HepG2 (cell line): ENCODE measurements around the gene MRGPRE. TPM values are rescaled to one million over a fixed set of nuclear protein-coding genes. Genes with fewer than 3 reads are reported as not detected.

Experiments used
- ATAC-seq: fragments of 200-7000 bp; cut with Tn5 transposase; 3 replicates; pipeline ENCODE4 v1.9.1; 2020; ENCODE audit warnings: mild to moderate bottlenecking, moderate library complexity
- BruUV-seq: library from RNA; stranded (reverse); fragments of 400-500 nt; replicated peaks from 2 replicates; lab custom pipeline; 2021; lab: Mats Ljungman, UMichigan
- CTCF ChIA-PET: fragments of 300-600 bp; formaldehyde crosslinking; extraction: SDS; loops from one replicate; lab custom pipeline; 2021; ENCODE audit warnings: low total read pairs, inconsistent platforms, low intra/inter-chr PET ratio; lab: Yijun Ruan, JAX
- POLR2A ChIA-PET: fragments of 350-600 bp; sonication (Branson Sonifier 250); formaldehyde crosslinking; loops from one replicate; lab custom pipeline; 2020; ENCODE audit warnings: antibody characterized with exemption, inconsistent platforms; lab: Yijun Ruan, JAX
- DNase-seq: peaks from one replicate; pipeline ENCODE4 v3.0.0-alpha.2; 2015; ENCODE audit warnings: low spot score
- FAIRE-seq: peaks from 3 replicates; lab custom pipeline; 2011; peaks lifted over from hg19 to GRCh38; lab: Jason Lieb, UNC
- H2AFZ ChIP-seq: one replicate; pipeline ENCODE4 v1.6.1; 2011; ENCODE audit warnings: low read length, inconsistent platforms
- H3K27ac ChIP-seq: fragments of 300-600 bp; 3 replicates; pipeline ENCODE4 v1.8.0; 2011; ENCODE audit warnings: mixed run types, mild to moderate bottlenecking, mixed read lengths, low read length, inconsistent platforms; ENCODE audit not compliant: insufficient read depth; ENCODE audit errors: extremely low read length
- H3K27me3 ChIP-seq, 2 experiments: fragments of 200-600 bp in 1 of 2; 2 replicates in 1 of 2; 3 replicates in 1 of 2; pipeline versions ENCODE4 v1.6.0 to v1.8.0; 2011; ENCODE audit warnings: low read length in 2 of 2, mild to moderate bottlenecking in 2 of 2, moderate library complexity in 2 of 2, inconsistent platforms in 1 of 2; ENCODE audit not compliant: insufficient read depth in 2 of 2, control insufficient read depth in 1 of 2
- H3K36me3 ChIP-seq, 2 experiments: fragments of 200-600 bp in 1 of 2; replicated peaks in 1 of 2; 2 replicates in 1 of 2; 3 replicates in 1 of 2; pipeline versions ENCODE4 v1.5.1 to v1.8.0; 2011; ENCODE audit warnings: low read length in 2 of 2, inconsistent platforms in 1 of 2; ENCODE audit not compliant: insufficient read depth in 2 of 2, control insufficient read depth in 1 of 2
- H3K4me1 ChIP-seq: 2 replicates; pipeline ENCODE4 v1.5.1; 2012; ENCODE audit warnings: low read length, inconsistent platforms; ENCODE audit not compliant: insufficient read depth
- H3K4me2 ChIP-seq: 2 replicates; pipeline ENCODE4 v1.6.0; 2011; ENCODE audit warnings: low read depth, low read length, inconsistent platforms
- H3K4me3 ChIP-seq, 3 experiments: fragments of 200-600 bp in 1 of 3; sonication (generic), shearing (Covaris generic) in 1 of 3; replicated peaks in 1 of 3; 2 replicates each; pipeline ENCODE4 v1.5.1; 2011 to 2016; ENCODE audit warnings: low read length in 3 of 3, inconsistent platforms in 2 of 3, low read depth in 2 of 3, mild to moderate bottlenecking in 2 of 3, control low read depth in 1 of 3, mixed read lengths in 1 of 3; ENCODE audit not compliant: insufficient read depth in 1 of 3
- H3K79me2 ChIP-seq: one replicate; pipeline ENCODE4 v1.6.1; 2011; ENCODE audit warnings: low read length, inconsistent platforms; ENCODE audit not compliant: insufficient read depth
- H3K9ac ChIP-seq: 2 replicates; pipeline ENCODE4 v1.6.0; 2011; ENCODE audit warnings: mild to moderate bottlenecking, low read depth, low read length, inconsistent platforms; ENCODE audit not compliant: insufficient read depth
- H3K9me3 ChIP-seq: 2 replicates; pipeline ENCODE4 v1.5.1; 2012; ENCODE audit warnings: mild to moderate bottlenecking, low read length
- H4K20me1 ChIP-seq: 2 replicates; pipeline ENCODE4 v1.6.0; 2011; ENCODE audit warnings: inconsistent platforms, mild to moderate bottlenecking, low read length, moderate library complexity; ENCODE audit not compliant: insufficient read depth
- BHLHE40 ChIP-seq: IDR thresholded peaks from 2 replicates; pipeline ENCODE4 v1.6.1; 2011; ENCODE audit warnings: low read length, improper control_type of control experiment
- NFKB2 ChIP-seq: sonication (generic); formaldehyde crosslinking; IDR thresholded peaks from 2 replicates; pipeline ENCODE4 v1.4.0; 2020; ENCODE audit warnings: missing genetic modification reagents, borderline replicate concordance
- STAG1 ChIP-seq: sonication (generic); formaldehyde crosslinking; IDR thresholded peaks from 2 replicates; pipeline ENCODE4 v1.4.0; 2020; ENCODE audit warnings: missing genetic modification reagents
- ZNF274 ChIP-seq: sonication (generic); formaldehyde crosslinking; IDR thresholded peaks from 2 replicates; pipeline ENCODE4 v1.5.1; 2020; ENCODE audit warnings: mild to moderate bottlenecking, missing genetic modification reagents
- WGBS: methylation state at CpG from one replicate; pipeline ENCODE4 v1.1.6; 2017; ENCODE audit warnings: low lambda C conversion rate; 5-methylcytosine and 5-hydroxymethylcytosine counted together
- in situ Hi-C: cut with HindIII; loops from 2 replicates; pipeline ENCODE4 v1.10.0; 2017; ENCODE audit warnings: low pct_unique_long_range_greater_than_20kb; ENCODE audit not compliant: extremely low pct_ligation_motif_present
- intact Hi-C: fragments of 100-400 bp; cut with micrococcal nuclease; formaldehyde crosslinking; loops from one replicate; pipeline ENCODE4 v1.10.0; 2022; ENCODE audit not compliant: unreplicated experiment
- polyA plus RNA-seq, 8 experiments: library from polyadenylated mRNA; depleted of rRNA in 3 of 8; stranded (reverse) in 7 of 8; unstranded in 1 of 8; fragments of >200 nt; fragmentation: Illumina TruSeq in 4 of 8; extraction: Trizol in 4 of 8; gene quantifications; 2 replicates each; pipeline versions ENCODE4 v1.2.1 to v1.2.3, GENCODE V29; 2011 to 2016; ENCODE audit warnings: low read depth in 4 of 8, missing spikeins in 1 of 8, mixed read lengths in 1 of 8; ENCODE audit not compliant: insufficient read depth in 1 of 8
- total RNA-seq, 5 experiments: library from RNA; depleted of rRNA; stranded (reverse); fragments of >200 nt; fragmentation: Illumina TruSeq; extraction: Trizol; gene quantifications; 2 replicates each; pipeline ENCODE4 v1.2.3, GENCODE V29; 2016; ENCODE audit warnings: low read depth in 1 of 5
- TF ChIP-seq, protein P1 (sequence below): sonication (generic); formaldehyde crosslinking; conservative IDR thresholded peaks from 2 replicates; pipeline ENCODE4 v1.8.1; 2023; ENCODE audit warnings: missing genetic modification reagents
- TF ChIP-seq, protein P2 (sequence below): sonication (generic); formaldehyde crosslinking; IDR thresholded peaks from 2 replicates; pipeline ENCODE4 v1.5.0; 2020; ENCODE audit warnings: mild to moderate bottlenecking, missing genetic modification reagents, moderate library complexity
- TF ChIP-seq, protein P3 (sequence below): sonication (generic); formaldehyde crosslinking; conservative IDR thresholded peaks from 2 replicates; pipeline ENCODE4 v1.8.0; 2022; ENCODE audit warnings: mild to moderate bottlenecking, moderate library complexity, missing genetic modification reagents
- TF ChIP-seq, protein P4 (sequence below): sonication (generic); formaldehyde crosslinking; IDR thresholded peaks from 2 replicates; pipeline ENCODE4 v1.9.0; 2022; ENCODE audit warnings: missing genetic modification reagents, mild to moderate bottlenecking, borderline replicate concordance

MRGPRE gene
- total and polyA plus RNA-seq, 2 of the 13 experiments (the other 11 are each of a cell fraction or from before 2014, with no cell fraction given): not detected

DNA sequence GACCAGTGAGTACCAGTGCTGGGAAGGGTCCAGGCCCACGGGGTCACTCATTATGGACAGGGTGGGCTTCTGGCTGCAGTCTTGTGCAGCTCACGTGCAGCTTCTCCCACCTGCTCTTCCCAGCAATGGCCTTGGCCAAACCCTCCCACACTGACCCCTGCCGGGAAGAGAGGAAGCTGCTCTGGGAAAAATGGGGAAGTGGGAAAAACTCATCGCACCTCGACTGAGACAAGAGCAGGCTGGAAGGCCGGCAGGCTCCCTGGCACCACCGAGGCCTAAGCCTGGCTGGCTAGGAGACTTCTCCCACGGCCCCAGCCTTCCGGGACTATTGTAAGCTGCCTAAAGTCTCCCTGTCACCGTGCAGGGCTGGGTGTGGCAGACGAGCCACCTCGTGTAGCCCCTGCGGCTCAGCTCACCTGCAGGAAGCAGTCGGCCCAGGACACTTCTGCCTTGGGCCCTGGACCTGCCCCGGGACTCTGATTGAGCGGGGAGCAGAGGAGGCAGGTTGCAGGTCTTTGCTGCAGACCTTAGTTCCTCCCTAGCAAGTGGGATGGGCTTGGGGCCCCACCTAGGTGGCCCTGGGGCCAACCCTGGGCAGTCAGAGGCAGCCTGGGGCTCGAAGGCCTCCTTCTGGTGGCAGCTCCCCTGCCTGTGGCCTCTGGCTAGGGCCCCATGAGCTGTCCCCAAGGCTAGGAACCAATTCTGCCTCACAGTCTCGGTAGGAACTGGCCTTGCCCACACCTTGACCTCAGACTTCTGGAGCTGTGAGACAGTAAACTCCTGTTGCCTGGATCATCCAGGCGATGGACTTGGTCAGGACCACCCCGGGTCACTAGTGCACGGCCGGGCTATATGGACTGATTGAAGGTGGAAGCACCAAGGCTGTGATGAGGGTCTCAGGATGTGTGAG lies 36.7 kb downstream of the MRGPRE start:
- intact Hi-C loops (no loop called here), in situ Hi-C loops (no loop called here)
- 22% methylated on average over 15 of the region's 22 CpGs for WGBS
- peaks cover 23 to 75% of the 10 kb centered on the region in 2 experiments for H3K27me3 ChIP-seq
- H4K20me1 ChIP-seq: 0 out of 2 replicates have a peak, but pooled peaks cover 3% of the 10 kb centered on the region
- H3K9ac ChIP-seq: no peak overlapping the region
- no peaks in the 10 kb centered on the region for H3K36me3 ChIP-seq
- no peak overlapping the region for H3K4me3 ChIP-seq
- DNase-seq (peak; percentile 20), FAIRE-seq (no peak), ATAC-seq (peak; percentile 62)
- no peak overlapping the region for H2AFZ ChIP-seq
- no peaks in the 10 kb centered on the region for H3K79me2 ChIP-seq
- ChIA-PET CTCF (no interaction called here), POLR2A (no interaction called here)
- no peak overlapping the region for H3K4me2 ChIP-seq
- TF ChIP-seq, protein P1, sequence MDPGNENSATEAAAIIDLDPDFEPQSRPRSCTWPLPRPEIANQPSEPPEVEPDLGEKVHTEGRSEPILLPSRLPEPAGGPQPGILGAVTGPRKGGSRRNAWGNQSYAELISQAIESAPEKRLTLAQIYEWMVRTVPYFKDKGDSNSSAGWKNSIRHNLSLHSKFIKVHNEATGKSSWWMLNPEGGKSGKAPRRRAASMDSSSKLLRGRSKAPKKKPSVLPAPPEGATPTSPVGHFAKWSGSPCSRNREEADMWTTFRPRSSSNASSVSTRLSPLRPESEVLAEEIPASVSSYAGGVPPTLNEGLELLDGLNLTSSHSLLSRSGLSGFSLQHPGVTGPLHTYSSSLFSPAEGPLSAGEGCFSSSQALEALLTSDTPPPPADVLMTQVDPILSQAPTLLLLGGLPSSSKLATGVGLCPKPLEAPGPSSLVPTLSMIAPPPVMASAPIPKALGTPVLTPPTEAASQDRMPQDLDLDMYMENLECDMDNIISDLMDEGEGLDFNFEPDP (CRISPR knock-in tag): 0 out of 2 replicates have a peak, but pooled peaks have one; percentile 32
- TF ChIP-seq NFKB2 (CRISPR knock-in tag): no peak
- TF ChIP-seq, protein P2, sequence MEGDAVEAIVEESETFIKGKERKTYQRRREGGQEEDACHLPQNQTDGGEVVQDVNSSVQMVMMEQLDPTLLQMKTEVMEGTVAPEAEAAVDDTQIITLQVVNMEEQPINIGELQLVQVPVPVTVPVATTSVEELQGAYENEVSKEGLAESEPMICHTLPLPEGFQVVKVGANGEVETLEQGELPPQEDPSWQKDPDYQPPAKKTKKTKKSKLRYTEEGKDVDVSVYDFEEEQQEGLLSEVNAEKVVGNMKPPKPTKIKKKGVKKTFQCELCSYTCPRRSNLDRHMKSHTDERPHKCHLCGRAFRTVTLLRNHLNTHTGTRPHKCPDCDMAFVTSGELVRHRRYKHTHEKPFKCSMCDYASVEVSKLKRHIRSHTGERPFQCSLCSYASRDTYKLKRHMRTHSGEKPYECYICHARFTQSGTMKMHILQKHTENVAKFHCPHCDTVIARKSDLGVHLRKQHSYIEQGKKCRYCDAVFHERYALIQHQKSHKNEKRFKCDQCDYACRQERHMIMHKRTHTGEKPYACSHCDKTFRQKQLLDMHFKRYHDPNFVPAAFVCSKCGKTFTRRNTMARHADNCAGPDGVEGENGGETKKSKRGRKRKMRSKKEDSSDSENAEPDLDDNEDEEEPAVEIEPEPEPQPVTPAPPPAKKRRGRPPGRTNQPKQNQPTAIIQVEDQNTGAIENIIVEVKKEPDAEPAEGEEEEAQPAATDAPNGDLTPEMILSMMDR (CRISPR knock-in tag): peak; percentile 56
- TF ChIP-seq, protein P3, sequence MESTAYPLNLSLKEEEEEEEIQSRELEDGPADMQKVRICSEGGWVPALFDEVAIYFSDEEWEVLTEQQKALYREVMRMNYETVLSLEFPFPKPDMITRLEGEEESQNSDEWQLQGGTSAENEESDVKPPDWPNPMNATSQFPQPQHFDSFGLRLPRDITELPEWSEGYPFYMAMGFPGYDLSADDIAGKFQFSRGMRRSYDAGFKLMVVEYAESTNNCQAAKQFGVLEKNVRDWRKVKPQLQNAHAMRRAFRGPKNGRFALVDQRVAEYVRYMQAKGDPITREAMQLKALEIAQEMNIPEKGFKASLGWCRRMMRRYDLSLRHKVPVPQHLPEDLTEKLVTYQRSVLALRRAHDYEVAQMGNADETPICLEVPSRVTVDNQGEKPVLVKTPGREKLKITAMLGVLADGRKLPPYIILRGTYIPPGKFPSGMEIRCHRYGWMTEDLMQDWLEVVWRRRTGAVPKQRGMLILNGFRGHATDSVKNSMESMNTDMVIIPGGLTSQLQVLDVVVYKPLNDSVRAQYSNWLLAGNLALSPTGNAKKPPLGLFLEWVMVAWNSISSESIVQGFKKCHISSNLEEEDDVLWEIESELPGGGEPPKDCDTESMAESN (CRISPR knock-in tag): no peak
- TF ChIP-seq BHLHE40: peak; percentile 76
- TF ChIP-seq ZNF274: 0 out of 2 replicates have a peak, but pooled peaks have one; percentile 47
- peak; percentile 20; the same call in 1 of the 2 replicates for TF ChIP-seq STAG1
- TF ChIP-seq, protein P4, sequence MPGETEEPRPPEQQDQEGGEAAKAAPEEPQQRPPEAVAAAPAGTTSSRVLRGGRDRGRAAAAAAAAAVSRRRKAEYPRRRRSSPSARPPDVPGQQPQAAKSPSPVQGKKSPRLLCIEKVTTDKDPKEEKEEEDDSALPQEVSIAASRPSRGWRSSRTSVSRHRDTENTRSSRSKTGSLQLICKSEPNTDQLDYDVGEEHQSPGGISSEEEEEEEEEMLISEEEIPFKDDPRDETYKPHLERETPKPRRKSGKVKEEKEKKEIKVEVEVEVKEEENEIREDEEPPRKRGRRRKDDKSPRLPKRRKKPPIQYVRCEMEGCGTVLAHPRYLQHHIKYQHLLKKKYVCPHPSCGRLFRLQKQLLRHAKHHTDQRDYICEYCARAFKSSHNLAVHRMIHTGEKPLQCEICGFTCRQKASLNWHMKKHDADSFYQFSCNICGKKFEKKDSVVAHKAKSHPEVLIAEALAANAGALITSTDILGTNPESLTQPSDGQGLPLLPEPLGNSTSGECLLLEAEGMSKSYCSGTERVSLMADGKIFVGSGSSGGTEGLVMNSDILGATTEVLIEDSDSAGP (CRISPR knock-in tag): peak; percentile 26; the same call in 1 of the 2 replicates
- H3K27ac ChIP-seq: no peak overlapping the region
- no peaks in the 10 kb centered on the region for H3K9me3 ChIP-seq
- no TSS peak for BruUV-seq
- H3K4me1 ChIP-seq: no peaks in the 10 kb centered on the region
